Kidney (tissue), 14 donors: Measurements from ENCODE around the gene CALML6. TPM values are rescaled to one million over a fixed set of nuclear protein-coding genes. Genes with fewer than 3 reads are reported as not detected.
A peak's percentile ranks its signal among the peaks of the same experiment; 100 is the strongest.

ENCODE experiments used
- DNase-seq, 5 donors: peaks; one replicate each; pipeline ENCODE4 v3.0.0-alpha.2; 2013 to 2020
- FAIRE-seq: peaks from 2 replicates; lab custom pipeline; 2012; peaks lifted over from hg19 to GRCh38; lab: Jason Lieb, UNC
- H3K27ac ChIP-seq, 2 donors: one replicate each; pipeline ENCODE4 v1.7.0; 2013; ENCODE audit warnings: low read depth in 2 of 2, low read length in 2 of 2, inconsistent platforms in 1 of 2
- H3K27me3 ChIP-seq: one replicate; pipeline ENCODE4 v1.7.1; 2013; ENCODE audit warnings: low read length, inconsistent platforms; ENCODE audit not compliant: control insufficient read depth, insufficient read depth
- H3K36me3 ChIP-seq, 3 donors: one replicate each; pipeline versions ENCODE4 v1.7.0 to v1.7.1; 2013; ENCODE audit warnings: low read length in 3 of 3, control low read depth in 1 of 3, inconsistent platforms in 1 of 3; ENCODE audit not compliant: insufficient read depth in 3 of 3, control insufficient read depth in 2 of 3
- H3K4me1 ChIP-seq, 3 donors: one replicate each; pipeline versions ENCODE4 v1.7.0 to v1.7.1; 2013; ENCODE audit warnings: low read length in 3 of 3, inconsistent platforms in 1 of 3, low read depth in 1 of 3; ENCODE audit not compliant: control insufficient read depth in 2 of 3, insufficient read depth in 2 of 3
- H3K4me3 ChIP-seq, 3 donors: one replicate each; pipeline versions ENCODE4 v1.7.0 to v1.8.1; 2013; ENCODE audit warnings: low read length in 3 of 3, control low read depth in 1 of 3, inconsistent platforms in 1 of 3
- H3K9ac ChIP-seq, 3 donors: one replicate each; pipeline versions ENCODE4 v1.7.0 to v1.7.1; 2013; ENCODE audit warnings: low read length in 3 of 3, control low read depth in 1 of 3, inconsistent platforms in 1 of 3
- H3K9me3 ChIP-seq, 3 donors: one replicate each; pipeline versions ENCODE4 v1.7.0 to v1.7.1; 2013; ENCODE audit warnings: low read length in 3 of 3, control low read depth in 1 of 3, inconsistent platforms in 1 of 3; ENCODE audit not compliant: control insufficient read depth in 2 of 3, insufficient read depth in 1 of 3
- intact Hi-C: fragments of 100-400 bp; cut with DNase I; formaldehyde crosslinking; loops from one replicate; pipeline ENCODE4 v1.11.1; 2022
- polyA plus RNA-seq: library from polyadenylated mRNA; stranded (reverse); fragments of 350-450 nt; fragmentation: Illumina TruSeq; extraction: RNeasy Lipid Tissue Mini Kit (QIAGEN cat#74804); gene quantifications from one replicate; pipeline ENCODE4 v1.2.3, GENCODE V29; 2014; ENCODE audit warnings: low read depth, low replicate concordance; ENCODE audit not compliant: insufficient read depth
- total RNA-seq: library from RNA; stranded (reverse); fragmentation: NEBNext Ultra II Directional; extraction: Animal tissue kit (Norgen Biotek cat#: 25700); gene quantifications from one replicate; pipeline ENCODE4 v1.2.1, GENCODE V29; 2021
- TF ChIP-seq, protein P1 (sequence below): IDR thresholded peaks from 3 replicates; pipeline ENCODE4 v1.5.1; 2012; ENCODE audit warnings: mild to moderate bottlenecking, moderate library complexity, borderline replicate concordance; ENCODE audit not compliant: insufficient read depth; ENCODE audit errors: extremely low read depth
- donor health status: control.
- donor health status: control.
- donor health status: control.
- donor health status: control.
- donor health status: control.
- donor health status: DM: yes; HTN: yes; CAD: no.
- donor health status: Normal renal cell carcinoma (clear cell type).

CALML6 gene
- total and polyA plus RNA-seq, 2 donors from 2014 or later: 0.13 to 1.2 TPM

DNA sequence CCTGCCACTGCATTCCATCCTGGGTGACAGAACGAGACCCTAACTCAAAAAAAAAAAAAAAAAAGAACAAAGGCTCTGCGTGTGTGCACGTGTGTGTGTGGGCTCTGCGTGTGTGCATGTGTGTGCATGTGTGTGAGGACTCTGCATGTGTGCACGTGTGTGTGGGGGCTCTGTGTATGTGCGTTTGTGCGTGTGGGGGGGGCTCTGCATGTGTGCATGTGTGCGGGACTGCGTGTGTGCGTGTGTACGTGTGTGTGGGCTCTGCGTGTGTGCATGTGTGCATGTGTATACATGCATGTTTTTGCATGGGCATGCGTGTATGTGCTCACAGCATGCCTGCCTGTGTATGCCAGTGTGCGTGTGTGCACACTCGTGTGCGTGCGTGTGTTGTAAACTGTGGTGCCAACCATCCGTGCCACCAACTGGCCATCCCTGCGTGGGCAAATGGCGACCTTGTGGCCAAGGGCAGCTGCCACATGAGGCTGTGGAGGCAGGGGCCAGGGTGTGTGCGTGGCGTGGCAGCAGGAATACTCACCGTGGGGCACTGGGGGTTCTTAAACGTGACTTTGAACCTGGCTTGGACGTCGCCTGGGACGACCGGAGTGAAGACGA is 30.8 kb downstream of the CALML6 start:
- Histone ChIP-seq H3K27me3 (no peaks in the 10 kb centered on the region), H3K27ac (no peak overlapping the region), H3K4me3 (no peak overlapping the region), H3K36me3 (no peaks in the 10 kb centered on the region), H3K4me1 (peaks cover 0 to 7% (median 7%) of the 10 kb centered on the region in 3 donors), H3K9ac (no peak overlapping the region), H3K9me3 (no peaks in the 10 kb centered on the region)
- intact Hi-C loops: no loop called here
- TF ChIP-seq, protein P1, sequence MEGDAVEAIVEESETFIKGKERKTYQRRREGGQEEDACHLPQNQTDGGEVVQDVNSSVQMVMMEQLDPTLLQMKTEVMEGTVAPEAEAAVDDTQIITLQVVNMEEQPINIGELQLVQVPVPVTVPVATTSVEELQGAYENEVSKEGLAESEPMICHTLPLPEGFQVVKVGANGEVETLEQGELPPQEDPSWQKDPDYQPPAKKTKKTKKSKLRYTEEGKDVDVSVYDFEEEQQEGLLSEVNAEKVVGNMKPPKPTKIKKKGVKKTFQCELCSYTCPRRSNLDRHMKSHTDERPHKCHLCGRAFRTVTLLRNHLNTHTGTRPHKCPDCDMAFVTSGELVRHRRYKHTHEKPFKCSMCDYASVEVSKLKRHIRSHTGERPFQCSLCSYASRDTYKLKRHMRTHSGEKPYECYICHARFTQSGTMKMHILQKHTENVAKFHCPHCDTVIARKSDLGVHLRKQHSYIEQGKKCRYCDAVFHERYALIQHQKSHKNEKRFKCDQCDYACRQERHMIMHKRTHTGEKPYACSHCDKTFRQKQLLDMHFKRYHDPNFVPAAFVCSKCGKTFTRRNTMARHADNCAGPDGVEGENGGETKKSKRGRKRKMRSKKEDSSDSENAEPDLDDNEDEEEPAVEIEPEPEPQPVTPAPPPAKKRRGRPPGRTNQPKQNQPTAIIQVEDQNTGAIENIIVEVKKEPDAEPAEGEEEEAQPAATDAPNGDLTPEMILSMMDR: no peak
- DNase-seq (peak in 1 of 5 donors; percentile 41), FAIRE-seq (no peak)

DNA sequence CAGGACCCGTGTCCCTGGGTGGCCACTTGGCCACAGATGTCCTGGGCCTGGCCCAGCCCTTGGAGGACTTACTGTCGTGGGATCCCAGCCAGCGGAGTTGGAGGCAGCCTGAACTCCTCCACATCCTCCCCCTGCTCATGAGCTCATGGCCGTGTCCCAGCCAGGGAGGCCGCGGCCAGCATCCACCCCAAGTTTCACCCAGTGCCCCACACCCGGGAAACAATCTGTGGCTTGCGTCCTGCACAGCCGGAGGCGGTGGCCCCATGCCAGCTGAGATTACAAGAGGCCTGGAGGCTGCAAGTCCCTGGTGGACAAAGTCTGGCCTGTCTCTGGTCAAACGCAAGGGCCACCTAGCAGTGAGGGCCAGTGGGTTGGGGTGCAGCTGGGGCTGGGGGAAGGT is 31.5 kb downstream of the CALML6 start:
- H3K9ac ChIP-seq: no peak overlapping the region
- no peaks in the 10 kb centered on the region for H3K9me3 ChIP-seq
- intact Hi-C loops: no loop called here
- DNase-seq (peak in 2 of 5 donors; percentile 32 to 93), FAIRE-seq (no peak)
- H3K4me3 ChIP-seq: no peak overlapping the region
- no peaks in the 10 kb centered on the region for H3K27me3 ChIP-seq
- no peaks in the 10 kb centered on the region for H3K36me3 ChIP-seq
- H3K27ac ChIP-seq: no peak overlapping the region
- H3K4me1 ChIP-seq: peaks cover 0 to 7% (median 5%) of the 10 kb centered on the region in 3 donors
- TF ChIP-seq, protein P1: no peak

DNA sequence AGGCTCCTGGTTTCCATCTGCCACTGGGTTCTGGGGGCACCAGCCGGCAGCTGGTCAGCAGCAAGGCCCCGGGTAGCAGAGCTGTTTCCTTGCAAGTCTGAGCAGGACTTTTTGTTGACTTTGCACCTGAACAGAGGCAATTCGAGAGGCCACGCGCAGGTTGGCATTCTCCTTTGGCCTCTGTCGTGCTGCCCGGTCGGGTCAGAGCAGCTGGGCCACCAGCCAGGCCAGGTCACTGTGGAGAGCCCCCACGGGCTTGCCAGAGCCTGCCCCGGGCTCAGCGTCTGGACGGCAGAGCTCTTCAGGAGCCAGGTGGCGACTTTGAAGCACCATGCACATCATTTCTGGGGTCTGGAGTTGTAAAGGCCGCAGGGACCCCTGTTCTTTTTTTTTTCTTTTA is 32.4 kb downstream of the CALML6 start:
- TF ChIP-seq, protein P1: no peak

More for the DNA sequence above, 32.4 kb downstream of the CALML6 start:
- H3K4me1 ChIP-seq: peaks cover 0 to 7% (median 0%) of the 10 kb centered on the region in 3 donors
- H3K9ac ChIP-seq: no peak overlapping the region
- no peak overlapping the region for H3K27ac ChIP-seq
- FAIRE-seq (no peak), DNase-seq (peak in 1 of 5 donors; percentile 44)
- H3K9me3 ChIP-seq: no peaks in the 10 kb centered on the region
- no peaks in the 10 kb centered on the region for H3K27me3 ChIP-seq
- H3K36me3 ChIP-seq: no peaks in the 10 kb centered on the region
- H3K4me3 ChIP-seq: no peak overlapping the region
- intact Hi-C loops: no loop called here
